Endothelial cell (in vitro differentiated cells): ENCODE measurements around the gene ANKMY1. TPM values are rescaled to one million over a fixed set of nuclear protein-coding genes. Genes with fewer than 3 reads are reported as not detected.

Source experiments
- DNase-seq: peaks from one replicate; pipeline ENCODE4 v3.0.0; 2021; ENCODE audit warnings: low spot score
- H3K27ac Mint-ChIP-seq: one replicate; pipeline ENCODE4 v1.8.0; 2021; ENCODE audit warnings: mixed read lengths, inconsistent platforms; ENCODE audit not compliant: unreplicated experiment
- H3K27me3 Mint-ChIP-seq: one replicate; pipeline ENCODE4 v1.8.0; 2021; ENCODE audit warnings: mild to moderate bottlenecking, moderate library complexity, mixed read lengths, inconsistent platforms; ENCODE audit not compliant: unreplicated experiment
- H3K36me3 Mint-ChIP-seq: one replicate; pipeline ENCODE4 v1.8.0; 2021; ENCODE audit warnings: mild to moderate bottlenecking, low read depth, mixed read lengths, inconsistent platforms; ENCODE audit not compliant: unreplicated experiment
- H3K4me1 Mint-ChIP-seq: one replicate; pipeline ENCODE4 v1.8.0; 2021; ENCODE audit warnings: mild to moderate bottlenecking, mixed read lengths, inconsistent platforms; ENCODE audit not compliant: unreplicated experiment
- H3K4me3 Mint-ChIP-seq: one replicate; pipeline ENCODE4 v1.8.0; 2021; ENCODE audit warnings: mild to moderate bottlenecking, mixed read lengths, inconsistent platforms; ENCODE audit not compliant: unreplicated experiment
- H3K9me3 Mint-ChIP-seq: one replicate; pipeline ENCODE4 v1.8.0; 2021; ENCODE audit warnings: mixed read lengths, inconsistent platforms; ENCODE audit not compliant: unreplicated experiment
- total RNA-seq: library from RNA; stranded (reverse); fragmentation: NEBNext Ultra II Directional; extraction: Animal tissue kit (Norgen Biotek cat#: 25700); gene quantifications from one replicate; pipeline ENCODE4 v1.2.1, GENCODE V29; 2021; ENCODE audit not compliant: unreplicated experiment
- TF ChIP-seq, protein P1 (sequence below): fragments of 200-600 bp; sonication (generic); IDR thresholded peaks from one replicate; pipeline ENCODE4 v1.5.0; 2021; ENCODE audit warnings: antibody characterized with exemption; ENCODE audit not compliant: unreplicated experiment

Gene ANKMY1
- total RNA-seq, 1 donor from 2014 or later, result 5.6 TPM

DNA sequence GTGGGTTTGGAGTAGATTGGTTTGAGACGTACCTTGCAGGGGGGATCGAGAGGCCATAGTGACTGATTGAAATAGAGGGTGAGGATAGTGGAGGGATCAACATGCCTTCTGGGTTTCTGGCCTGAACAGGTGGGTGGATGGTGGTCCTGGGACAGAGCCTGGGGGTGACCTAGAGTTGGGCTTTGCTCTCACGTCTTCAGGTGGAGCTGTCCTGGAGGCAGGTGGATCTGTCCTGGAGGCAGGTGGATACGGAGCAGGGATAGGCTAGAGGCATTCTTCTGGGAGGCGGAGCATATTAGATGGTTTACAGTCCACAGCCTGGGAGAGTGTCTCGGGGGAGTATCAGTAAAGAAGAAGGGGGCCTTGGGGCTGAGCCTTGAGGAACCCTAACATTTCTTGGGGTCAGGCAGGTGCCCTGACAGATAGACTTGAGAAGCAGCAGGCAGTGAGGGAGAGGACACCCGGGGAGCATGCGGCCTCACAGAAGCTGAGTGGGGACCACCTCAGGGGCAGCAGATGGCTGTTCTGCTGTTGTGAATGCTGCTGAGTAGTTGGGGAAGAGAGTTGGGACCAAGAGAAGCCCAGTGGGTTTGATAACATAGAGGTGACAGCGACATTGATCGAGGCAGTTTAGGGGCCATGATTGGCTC lies 30.3 kb upstream of the ANKMY1 start:
- peak overlapping the region; percentile 5 for H3K27ac Mint-ChIP-seq
- TF ChIP-seq, protein P1, sequence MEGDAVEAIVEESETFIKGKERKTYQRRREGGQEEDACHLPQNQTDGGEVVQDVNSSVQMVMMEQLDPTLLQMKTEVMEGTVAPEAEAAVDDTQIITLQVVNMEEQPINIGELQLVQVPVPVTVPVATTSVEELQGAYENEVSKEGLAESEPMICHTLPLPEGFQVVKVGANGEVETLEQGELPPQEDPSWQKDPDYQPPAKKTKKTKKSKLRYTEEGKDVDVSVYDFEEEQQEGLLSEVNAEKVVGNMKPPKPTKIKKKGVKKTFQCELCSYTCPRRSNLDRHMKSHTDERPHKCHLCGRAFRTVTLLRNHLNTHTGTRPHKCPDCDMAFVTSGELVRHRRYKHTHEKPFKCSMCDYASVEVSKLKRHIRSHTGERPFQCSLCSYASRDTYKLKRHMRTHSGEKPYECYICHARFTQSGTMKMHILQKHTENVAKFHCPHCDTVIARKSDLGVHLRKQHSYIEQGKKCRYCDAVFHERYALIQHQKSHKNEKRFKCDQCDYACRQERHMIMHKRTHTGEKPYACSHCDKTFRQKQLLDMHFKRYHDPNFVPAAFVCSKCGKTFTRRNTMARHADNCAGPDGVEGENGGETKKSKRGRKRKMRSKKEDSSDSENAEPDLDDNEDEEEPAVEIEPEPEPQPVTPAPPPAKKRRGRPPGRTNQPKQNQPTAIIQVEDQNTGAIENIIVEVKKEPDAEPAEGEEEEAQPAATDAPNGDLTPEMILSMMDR, result no peak
- H3K4me1 Mint-ChIP-seq, result peaks cover 26% of the 10 kb centered on the region
- H3K9me3 Mint-ChIP-seq, result no peaks in the 10 kb centered on the region
- peaks cover 12% of the 10 kb centered on the region for H3K27me3 Mint-ChIP-seq
- H3K36me3 Mint-ChIP-seq, result peaks cover 31% of the 10 kb centered on the region
- no peak for DNase-seq
- H3K4me3 Mint-ChIP-seq, result peak overlapping the region; percentile 84

DNA sequence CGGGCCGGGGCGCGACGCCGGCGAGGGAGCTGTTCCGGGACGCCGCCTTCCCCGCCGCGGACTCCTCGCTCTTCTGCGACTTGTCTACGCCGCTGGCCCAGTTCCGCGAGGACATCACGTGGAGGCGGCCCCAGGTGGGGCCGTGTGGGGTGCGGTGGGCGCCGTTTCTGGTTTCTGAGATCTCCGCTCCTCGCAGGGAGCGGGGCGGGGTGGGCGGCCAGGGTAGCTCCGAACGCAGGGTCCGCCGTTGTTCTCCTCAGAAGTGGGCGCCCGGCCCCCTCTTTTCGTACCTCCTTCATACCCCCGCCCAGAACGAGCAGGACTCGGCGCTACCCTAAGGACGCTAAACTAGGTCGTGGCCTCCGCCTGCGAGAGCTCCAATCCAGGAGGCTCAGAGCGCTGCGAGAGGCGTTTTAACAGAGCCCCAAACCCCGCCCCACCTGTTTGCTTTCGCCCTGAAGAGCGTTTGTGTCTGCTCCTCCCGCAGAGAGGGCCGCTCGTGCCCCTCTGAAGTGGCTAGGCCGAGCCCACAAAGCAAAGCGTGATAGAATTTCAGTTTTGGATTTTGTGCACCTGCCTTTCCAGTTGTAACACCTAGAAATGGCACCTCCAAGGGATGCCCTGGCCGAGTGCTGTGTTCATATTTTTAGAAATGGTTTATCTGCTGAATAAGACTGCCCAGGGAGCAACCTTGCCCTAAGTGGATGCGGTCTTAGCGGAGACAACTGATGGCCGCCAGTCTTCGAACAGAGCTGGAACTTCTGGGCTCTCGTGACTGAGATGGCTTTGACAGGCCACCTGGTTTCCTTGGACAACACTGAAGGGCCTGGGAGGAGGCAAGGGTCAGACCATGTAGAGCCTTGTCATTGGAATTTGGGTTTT lies 29.4 kb upstream of the ANKMY1 start:
- H3K4me1 Mint-ChIP-seq, result peaks cover 26% of the 10 kb centered on the region
- peak overlapping the region; percentile 48 for H3K27ac Mint-ChIP-seq
- peak overlapping the region; percentile 84 for H3K4me3 Mint-ChIP-seq
- peaks cover 33% of the 10 kb centered on the region for H3K36me3 Mint-ChIP-seq
- H3K9me3 Mint-ChIP-seq, result no peaks in the 10 kb centered on the region
- H3K27me3 Mint-ChIP-seq, result peaks cover 12% of the 10 kb centered on the region
- TF ChIP-seq, protein P1, result no peak
- DNase-seq, result no peak

DNA sequence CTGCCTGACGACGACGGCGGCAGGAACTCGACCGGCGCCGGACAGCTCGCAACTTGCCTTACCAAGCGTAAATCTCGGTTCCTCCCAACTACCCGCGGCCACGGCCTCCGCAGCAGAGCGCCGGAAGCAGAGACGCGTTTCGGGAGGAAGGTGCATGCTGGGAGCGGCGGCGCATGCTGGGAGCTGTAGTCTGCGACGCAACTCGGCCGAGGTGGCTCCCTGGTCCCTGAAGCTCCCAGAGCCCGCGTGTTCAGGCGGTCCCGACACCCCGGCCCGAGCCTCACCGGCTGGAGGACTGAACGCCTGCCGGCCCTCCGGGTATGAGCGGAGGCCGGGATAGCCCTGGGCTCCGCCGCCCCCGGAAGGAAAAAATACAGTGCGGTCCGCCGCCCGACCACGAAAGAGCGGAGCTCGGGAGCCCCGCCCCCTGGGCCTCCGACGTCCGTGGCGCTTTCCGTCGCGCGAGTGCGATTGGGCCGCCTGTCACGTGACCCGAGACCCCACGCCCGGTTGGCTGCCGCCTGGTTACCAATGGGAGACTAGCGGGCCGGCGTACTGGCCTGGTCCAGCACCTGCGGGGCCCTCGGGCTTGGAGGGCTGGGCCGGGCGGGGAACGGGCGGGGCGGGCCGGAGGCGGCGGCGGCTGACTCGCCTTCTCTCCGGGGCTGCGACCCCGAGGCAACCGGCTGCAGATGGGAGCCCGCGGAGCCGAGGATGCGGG lies 28.6 kb upstream of the ANKMY1 start, which contains the start of gene CAPN10:
Gene CAPN10 (plus strand): TSS at position 537 of the 721 bp plus-strand sequence. CDS start 178 bp downstream, at position 715.
- peaks cover 26% of the 10 kb centered on the region for H3K4me1 Mint-ChIP-seq
- peaks cover 12% of the 10 kb centered on the region for H3K27me3 Mint-ChIP-seq
- peaks cover 38% of the 10 kb centered on the region for H3K36me3 Mint-ChIP-seq
- TF ChIP-seq, protein P1, result no peak
- peak; percentile 94 for DNase-seq
- H3K27ac Mint-ChIP-seq, result peak within 1 kb of the TSS; percentile 97
- no peaks in the 10 kb centered on the region for H3K9me3 Mint-ChIP-seq
- peak within 1 kb of the TSS; percentile 99 for H3K4me3 Mint-ChIP-seq

GRCh38 chr2:240585681-240586197 lies 28.0 kb upstream of the ANKMY1 start:
- Mint-ChIP-seq H3K36me3 (peaks cover 36% of the 10 kb centered on the region), H3K9me3 (no peaks in the 10 kb centered on the region), H3K27ac (peak overlapping the region; percentile 97), H3K4me3 (peak overlapping the region; percentile 99), H3K27me3 (peaks cover 12% of the 10 kb centered on the region), H3K4me1 (peaks cover 26% of the 10 kb centered on the region)
- no peak for DNase-seq
- TF ChIP-seq, protein P1, result no peak
